K562 (cell line): ENCODE data around the gene CD300LB. TPM values are rescaled to one million over a fixed set of nuclear protein-coding genes. Genes with fewer than 3 reads are reported as not detected.

Source experiments
- ATF7 ChIP-seq: fragments of 450-650 bp; IDR thresholded peaks from 2 replicates; pipeline ENCODE4 v1.7.1; 2014; ENCODE audit warnings: mild to moderate bottlenecking, moderate library complexity
- CBX5 ChIP-seq: IDR thresholded peaks from 2 replicates; pipeline ENCODE4 v1.6.1; 2014; ENCODE audit warnings: low read depth, borderline replicate concordance
- EP400 ChIP-seq: fragments of 450-650 bp; IDR thresholded peaks from 2 replicates; pipeline ENCODE4 v1.6.1; 2017; ENCODE audit warnings: antibody characterized with exemption, mild to moderate bottlenecking, moderate library complexity
- GATAD2B ChIP-seq: fragments of 450-650 bp; IDR thresholded peaks from 2 replicates; pipeline ENCODE4 v1.6.1; 2017; ENCODE audit warnings: mild to moderate bottlenecking, borderline replicate concordance
- ILK ChIP-seq: fragments of 450-650 bp; IDR thresholded peaks from 2 replicates; pipeline ENCODE4 v1.6.1; 2016; ENCODE audit warnings: missing genetic modification characterization, low read depth, mild to moderate bottlenecking, missing compliant biosample characterization, moderate library complexity, borderline replicate concordance
- PTRF ChIP-seq: fragments of 450-650 bp; IDR thresholded peaks from 2 replicates; pipeline ENCODE4 v1.6.1; 2016; ENCODE audit warnings: mild to moderate bottlenecking, missing genetic modification characterization, missing compliant biosample characterization
- ZKSCAN1 ChIP-seq: fragments of 150-350 bp; IDR thresholded peaks from 2 replicates; pipeline ENCODE4 v1.6.1; 2016; ENCODE audit warnings: low read depth, low read length
- ZNF174 ChIP-seq: fragments of 250-450 bp; sonication (Bioruptor Pico); IDR thresholded peaks from 2 replicates; pipeline ENCODE4 v1.4.0; 2020; ENCODE audit warnings: mild to moderate bottlenecking
- polyA plus RNA-seq, 8 experiments: library from polyadenylated mRNA; depleted of rRNA in 4 of 8; stranded (reverse) in 5 of 8; unstranded in 3 of 8; fragments of >200 nt; fragmentation: Nextera tagmentation in 2 of 8; fragmentation: Illumina TruSeq in 1 of 8; extraction: Ambion mirVana in 2 of 8; extraction: Trizol in 1 of 8; gene quantifications; 2 replicates each; pipeline versions ENCODE4 v1.2.1 to v1.2.3, GENCODE V29; 2011 to 2014; ENCODE audit warnings: inconsistent platforms in 1 of 8, missing spikeins in 1 of 8
- total RNA-seq, 7 experiments: library from RNA; depleted of rRNA in 6 of 7; stranded (reverse); fragments of >200 nt in 6 of 7; fragmentation: Illumina TruSeq in 2 of 7; extraction: Trizol in 2 of 7; gene quantifications; 2 replicates each; pipeline versions ENCODE4 v1.2.1 to v1.2.3, GENCODE V29; 2011 to 2021; ENCODE audit warnings: low replicate concordance in 1 of 7
- TF ChIP-seq, protein P1 (sequence below), 2 experiments: IDR thresholded peaks in 1 of 2; conservative IDR thresholded peaks in 1 of 2; 2 replicates each; pipeline ENCODE4 v1.6.1; 2016; ENCODE audit warnings: low read depth in 2 of 2, mild to moderate bottlenecking in 1 of 2, missing compliant biosample characterization in 1 of 2, missing genetic modification characterization in 1 of 2, moderate library complexity in 1 of 2
- TF ChIP-seq, protein P2 (sequence below), 2 experiments: fragments of 450-650 bp; formaldehyde crosslinking in 1 of 2; IDR thresholded peaks; 2 replicates each; pipeline versions ENCODE4 v1.4.0 to v1.6.1; 2014 to 2020; ENCODE audit warnings: mild to moderate bottlenecking in 2 of 2, borderline replicate concordance in 1 of 2, low read depth in 1 of 2
- TF ChIP-seq, protein P3 (sequence below): fragments of 250-450 bp; sonication (Bioruptor Pico); IDR thresholded peaks from 2 replicates; pipeline ENCODE4 v1.4.0; 2020
- TF ChIP-seq, protein P4 (sequence below): fragments of 450-650 bp; IDR thresholded peaks from 2 replicates; pipeline ENCODE4 v1.6.1; 2016; ENCODE audit warnings: mild to moderate bottlenecking

CD300LB gene
- total and polyA plus RNA-seq, 9 of the 15 experiments (the other 6 are each of a cell fraction or from before 2014, with no cell fraction given): not detected

DNA sequence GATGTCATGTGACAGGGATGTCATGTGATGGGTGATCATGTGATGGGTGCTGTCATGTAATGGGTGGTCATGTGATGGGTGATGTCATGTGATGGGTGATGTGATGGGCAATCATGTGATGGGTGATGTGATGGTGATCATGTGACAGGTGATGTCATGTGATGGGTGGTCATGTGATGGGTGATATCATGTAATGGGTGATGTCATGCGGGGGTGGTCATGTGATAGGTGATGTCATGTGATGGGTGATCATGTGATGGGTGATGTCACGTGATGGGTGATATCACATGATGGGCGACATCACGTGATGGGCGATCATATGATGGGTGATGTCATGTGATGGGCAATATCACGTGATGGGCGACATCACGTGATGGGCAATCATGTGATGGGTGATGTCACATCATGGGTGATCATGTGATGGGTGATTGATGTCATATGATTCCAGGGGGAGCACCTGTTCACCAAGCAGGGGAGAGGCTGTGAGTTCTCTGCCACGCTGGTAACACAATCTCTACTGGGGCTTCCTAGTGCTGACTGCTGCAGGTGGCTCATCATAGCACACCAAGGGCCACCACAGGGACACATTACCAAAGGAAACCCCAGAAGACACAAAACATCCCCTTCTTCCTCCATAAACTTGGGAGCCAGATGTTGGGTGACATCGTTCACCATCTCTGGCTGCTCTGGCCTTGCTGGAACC, 16.5 kb downstream of the CD300LB start (continued):
- TF ChIP-seq, protein P1, sequence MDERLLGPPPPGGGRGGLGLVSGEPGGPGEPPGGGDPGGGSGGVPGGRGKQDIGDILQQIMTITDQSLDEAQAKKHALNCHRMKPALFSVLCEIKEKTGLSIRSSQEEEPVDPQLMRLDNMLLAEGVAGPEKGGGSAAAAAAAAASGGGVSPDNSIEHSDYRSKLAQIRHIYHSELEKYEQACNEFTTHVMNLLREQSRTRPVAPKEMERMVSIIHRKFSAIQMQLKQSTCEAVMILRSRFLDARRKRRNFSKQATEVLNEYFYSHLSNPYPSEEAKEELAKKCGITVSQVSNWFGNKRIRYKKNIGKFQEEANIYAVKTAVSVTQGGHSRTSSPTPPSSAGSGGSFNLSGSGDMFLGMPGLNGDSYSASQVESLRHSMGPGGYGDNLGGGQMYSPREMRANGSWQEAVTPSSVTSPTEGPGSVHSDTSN (CRISPR knock-in tag; IDR thresholded peaks at IDR 0.05; ENCODE audit: low read depth): no peak
- TF ChIP-seq, protein P1 (tag; conservative IDR thresholded peaks at IDR 0.05; ENCODE audit: low read depth): peak; percentile 31; the same call in 1 of the 2 replicates
- TF ChIP-seq EP400: peak; percentile 48
- TF ChIP-seq GATAD2B: no peak
- no peak for TF ChIP-seq ZNF174 (CRISPR knock-in tag)
- TF ChIP-seq CBX5: no peak
- TF ChIP-seq ILK: no peak
- TF ChIP-seq, protein P2, sequence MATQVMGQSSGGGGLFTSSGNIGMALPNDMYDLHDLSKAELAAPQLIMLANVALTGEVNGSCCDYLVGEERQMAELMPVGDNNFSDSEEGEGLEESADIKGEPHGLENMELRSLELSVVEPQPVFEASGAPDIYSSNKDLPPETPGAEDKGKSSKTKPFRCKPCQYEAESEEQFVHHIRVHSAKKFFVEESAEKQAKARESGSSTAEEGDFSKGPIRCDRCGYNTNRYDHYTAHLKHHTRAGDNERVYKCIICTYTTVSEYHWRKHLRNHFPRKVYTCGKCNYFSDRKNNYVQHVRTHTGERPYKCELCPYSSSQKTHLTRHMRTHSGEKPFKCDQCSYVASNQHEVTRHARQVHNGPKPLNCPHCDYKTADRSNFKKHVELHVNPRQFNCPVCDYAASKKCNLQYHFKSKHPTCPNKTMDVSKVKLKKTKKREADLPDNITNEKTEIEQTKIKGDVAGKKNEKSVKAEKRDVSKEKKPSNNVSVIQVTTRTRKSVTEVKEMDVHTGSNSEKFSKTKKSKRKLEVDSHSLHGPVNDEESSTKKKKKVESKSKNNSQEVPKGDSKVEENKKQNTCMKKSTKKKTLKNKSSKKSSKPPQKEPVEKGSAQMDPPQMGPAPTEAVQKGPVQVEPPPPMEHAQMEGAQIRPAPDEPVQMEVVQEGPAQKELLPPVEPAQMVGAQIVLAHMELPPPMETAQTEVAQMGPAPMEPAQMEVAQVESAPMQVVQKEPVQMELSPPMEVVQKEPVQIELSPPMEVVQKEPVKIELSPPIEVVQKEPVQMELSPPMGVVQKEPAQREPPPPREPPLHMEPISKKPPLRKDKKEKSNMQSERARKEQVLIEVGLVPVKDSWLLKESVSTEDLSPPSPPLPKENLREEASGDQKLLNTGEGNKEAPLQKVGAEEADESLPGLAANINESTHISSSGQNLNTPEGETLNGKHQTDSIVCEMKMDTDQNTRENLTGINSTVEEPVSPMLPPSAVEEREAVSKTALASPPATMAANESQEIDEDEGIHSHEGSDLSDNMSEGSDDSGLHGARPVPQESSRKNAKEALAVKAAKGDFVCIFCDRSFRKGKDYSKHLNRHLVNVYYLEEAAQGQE (IDR thresholded peaks at IDR 0.05; ENCODE audit: borderline replicate concordance): peak; percentile 96
- TF ChIP-seq, protein P2 (CRISPR knock-in tag; IDR thresholded peaks at IDR 0.05; ENCODE audit: low read depth): no peak
- peak; percentile 97 for TF ChIP-seq ATF7
- TF ChIP-seq, protein P3, sequence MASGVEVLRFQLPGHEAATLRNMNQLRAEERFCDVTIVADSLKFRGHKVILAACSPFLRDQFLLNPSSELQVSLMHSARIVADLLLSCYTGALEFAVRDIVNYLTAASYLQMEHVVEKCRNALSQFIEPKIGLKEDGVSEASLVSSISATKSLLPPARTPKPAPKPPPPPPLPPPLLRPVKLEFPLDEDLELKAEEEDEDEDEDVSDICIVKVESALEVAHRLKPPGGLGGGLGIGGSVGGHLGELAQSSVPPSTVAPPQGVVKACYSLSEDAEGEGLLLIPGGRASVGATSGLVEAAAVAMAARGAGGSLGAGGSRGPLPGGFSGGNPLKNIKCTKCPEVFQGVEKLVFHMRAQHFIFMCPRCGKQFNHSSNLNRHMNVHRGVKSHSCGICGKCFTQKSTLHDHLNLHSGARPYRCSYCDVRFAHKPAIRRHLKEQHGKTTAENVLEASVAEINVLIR (CRISPR knock-in tag): peak; percentile 77
- TF ChIP-seq, protein P4, sequence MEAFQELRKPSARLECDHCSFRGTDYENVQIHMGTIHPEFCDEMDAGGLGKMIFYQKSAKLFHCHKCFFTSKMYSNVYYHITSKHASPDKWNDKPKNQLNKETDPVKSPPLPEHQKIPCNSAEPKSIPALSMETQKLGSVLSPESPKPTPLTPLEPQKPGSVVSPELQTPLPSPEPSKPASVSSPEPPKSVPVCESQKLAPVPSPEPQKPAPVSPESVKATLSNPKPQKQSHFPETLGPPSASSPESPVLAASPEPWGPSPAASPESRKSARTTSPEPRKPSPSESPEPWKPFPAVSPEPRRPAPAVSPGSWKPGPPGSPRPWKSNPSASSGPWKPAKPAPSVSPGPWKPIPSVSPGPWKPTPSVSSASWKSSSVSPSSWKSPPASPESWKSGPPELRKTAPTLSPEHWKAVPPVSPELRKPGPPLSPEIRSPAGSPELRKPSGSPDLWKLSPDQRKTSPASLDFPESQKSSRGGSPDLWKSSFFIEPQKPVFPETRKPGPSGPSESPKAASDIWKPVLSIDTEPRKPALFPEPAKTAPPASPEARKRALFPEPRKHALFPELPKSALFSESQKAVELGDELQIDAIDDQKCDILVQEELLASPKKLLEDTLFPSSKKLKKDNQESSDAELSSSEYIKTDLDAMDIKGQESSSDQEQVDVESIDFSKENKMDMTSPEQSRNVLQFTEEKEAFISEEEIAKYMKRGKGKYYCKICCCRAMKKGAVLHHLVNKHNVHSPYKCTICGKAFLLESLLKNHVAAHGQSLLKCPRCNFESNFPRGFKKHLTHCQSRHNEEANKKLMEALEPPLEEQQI: peak; percentile 77; the same call in 1 of the 2 replicates
- TF ChIP-seq ZKSCAN1: no peak
- TF ChIP-seq PTRF (tag): no peak
